Measurements from ENCODE around the gene YWHAG. TPM values are rescaled to one million over a fixed set of nuclear protein-coding genes. Genes with fewer than 3 reads are reported as not detected.
A peak's percentile ranks its signal among the peaks of the same experiment; 100 is the strongest.

The YWHAG gene
- total and polyA plus RNA-seq, 2 of the 13 experiments (the other 11 are each of a cell fraction or from before 2014, with no cell fraction given) = 36.9 to 67.5 TPM

DNA sequence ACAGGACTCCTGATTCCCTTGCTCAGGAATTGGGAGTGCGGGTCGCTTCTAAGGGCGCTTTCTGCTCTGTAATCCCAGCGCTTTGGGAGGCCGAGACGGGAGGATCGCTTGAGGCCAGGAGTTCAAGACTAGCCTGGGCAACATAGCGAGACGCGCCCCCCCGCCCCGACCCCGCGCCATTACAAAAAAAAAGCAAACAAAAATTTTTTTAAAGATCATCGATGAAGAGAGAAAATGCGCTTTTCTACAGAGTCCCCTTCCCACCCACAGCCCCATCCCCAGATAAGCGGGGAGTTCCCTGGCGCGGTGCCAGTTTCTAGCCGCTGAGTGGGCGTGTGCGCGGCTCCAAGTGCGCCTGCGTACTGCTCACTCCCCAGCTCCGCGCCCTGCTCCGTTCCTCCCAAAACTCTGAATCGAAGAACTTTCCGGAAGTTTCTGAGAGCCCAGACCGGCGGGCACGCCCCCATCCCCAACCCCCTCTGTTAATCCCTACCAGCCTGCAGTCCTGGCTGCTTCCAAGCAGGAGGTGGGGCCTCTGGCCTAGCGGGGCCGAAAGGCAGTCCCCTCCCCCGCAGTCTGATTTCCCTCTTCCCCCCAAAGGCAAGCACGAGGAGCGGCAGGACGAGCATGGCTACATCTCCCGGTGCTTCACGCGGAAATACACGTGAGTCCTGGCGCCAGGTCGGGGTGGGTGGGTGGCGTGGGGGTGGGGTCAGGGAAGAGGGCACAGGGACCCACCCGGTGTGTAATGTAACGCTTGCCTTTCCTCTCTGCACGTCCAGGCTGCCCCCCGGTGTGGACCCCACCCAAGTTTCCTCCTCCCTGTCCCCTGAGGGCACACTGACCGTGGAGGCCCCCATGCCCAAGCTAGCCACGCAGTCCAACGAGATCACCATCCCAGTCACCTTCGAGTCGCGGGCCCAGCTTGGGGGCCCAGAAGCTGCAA is 55.3 kb downstream of the YWHAG start (continued):
- TF ChIP-seq, protein P1, sequence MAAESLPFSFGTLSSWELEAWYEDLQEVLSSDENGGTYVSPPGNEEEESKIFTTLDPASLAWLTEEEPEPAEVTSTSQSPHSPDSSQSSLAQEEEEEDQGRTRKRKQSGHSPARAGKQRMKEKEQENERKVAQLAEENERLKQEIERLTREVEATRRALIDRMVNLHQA (CRISPR knock-in tag; IDR thresholded peaks at IDR 0.05) = no peak
- TF ChIP-seq YEATS2 (CRISPR knock-in tag; IDR thresholded peaks at IDR 0.05; ENCODE audit: borderline replicate concordance) (peak; percentile 53; the same call in 1 of the 2 replicates), PHF21A (CRISPR knock-in tag; IDR thresholded peaks at IDR 0.05) (0 out of 2 replicates have a peak, but pooled peaks have one; percentile 45), RFX3 (CRISPR knock-in tag; IDR thresholded peaks at IDR 0.05) (no peak), ISL2 (CRISPR knock-in tag; IDR thresholded peaks at IDR 0.05) (no peak), TBX2 (CRISPR knock-in tag; IDR thresholded peaks at IDR 0.05; ENCODE audit: borderline replicate concordance) (peak; percentile 54; the same call in 1 of the 2 replicates), MIER2 (CRISPR knock-in tag; IDR thresholded peaks at IDR 0.05) (no peak), MTF2 (CRISPR knock-in tag; IDR thresholded peaks at IDR 0.05; ENCODE audit: borderline replicate concordance) (no peak), ZNF790 (CRISPR knock-in tag; IDR thresholded peaks at IDR 0.05; ENCODE audit: borderline replicate concordance) (no peak), MED8 (CRISPR knock-in tag; IDR thresholded peaks at IDR 0.05; ENCODE audit: insufficient replicate concordance) (no peak), ZNF224 (CRISPR knock-in tag; IDR thresholded peaks at IDR 0.05) (no peak), ZNF557 (CRISPR knock-in tag; IDR thresholded peaks at IDR 0.05) (no peak), ZNF552 (CRISPR knock-in tag; IDR thresholded peaks at IDR 0.05; ENCODE audit: borderline replicate concordance) (no peak)
- TF ChIP-seq, protein P2, sequence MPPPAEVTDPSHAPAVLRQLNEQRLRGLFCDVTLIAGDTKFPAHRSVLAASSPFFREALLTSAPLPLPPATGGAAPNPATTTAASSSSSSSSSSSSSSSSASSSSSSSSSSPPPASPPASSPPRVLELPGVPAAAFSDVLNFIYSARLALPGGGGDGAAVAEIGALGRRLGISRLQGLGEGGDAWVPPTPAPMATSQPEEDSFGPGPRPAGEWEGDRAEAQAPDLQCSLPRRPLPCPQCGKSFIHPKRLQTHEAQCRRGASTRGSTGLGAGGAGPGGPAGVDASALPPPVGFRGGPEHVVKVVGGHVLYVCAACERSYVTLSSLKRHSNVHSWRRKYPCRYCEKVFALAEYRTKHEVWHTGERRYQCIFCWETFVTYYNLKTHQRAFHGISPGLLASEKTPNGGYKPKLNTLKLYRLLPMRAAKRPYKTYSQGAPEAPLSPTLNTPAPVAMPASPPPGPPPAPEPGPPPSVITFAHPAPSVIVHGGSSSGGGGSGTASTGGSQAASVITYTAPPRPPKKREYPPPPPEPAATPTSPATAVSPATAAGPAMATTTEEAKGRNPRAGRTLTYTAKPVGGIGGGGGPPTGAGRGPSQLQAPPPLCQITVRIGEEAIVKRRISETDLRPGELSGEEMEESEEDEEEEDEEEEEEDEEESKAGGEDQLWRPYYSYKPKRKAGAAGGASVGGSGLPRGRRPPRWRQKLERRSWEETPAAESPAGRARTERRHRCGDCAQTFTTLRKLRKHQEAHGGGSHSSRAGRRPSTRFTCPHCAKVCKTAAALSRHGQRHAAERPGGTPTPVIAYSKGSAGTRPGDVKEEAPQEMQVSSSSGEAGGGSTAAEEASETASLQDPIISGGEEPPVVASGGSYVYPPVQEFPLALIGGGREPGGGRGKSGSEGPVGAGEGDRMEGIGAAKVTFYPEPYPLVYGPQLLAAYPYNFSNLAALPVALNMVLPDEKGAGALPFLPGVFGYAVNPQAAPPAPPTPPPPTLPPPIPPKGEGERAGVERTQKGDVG (CRISPR knock-in tag; IDR thresholded peaks at IDR 0.05; ENCODE audit: borderline replicate concordance) = no peak
- TF ChIP-seq, protein P3, sequence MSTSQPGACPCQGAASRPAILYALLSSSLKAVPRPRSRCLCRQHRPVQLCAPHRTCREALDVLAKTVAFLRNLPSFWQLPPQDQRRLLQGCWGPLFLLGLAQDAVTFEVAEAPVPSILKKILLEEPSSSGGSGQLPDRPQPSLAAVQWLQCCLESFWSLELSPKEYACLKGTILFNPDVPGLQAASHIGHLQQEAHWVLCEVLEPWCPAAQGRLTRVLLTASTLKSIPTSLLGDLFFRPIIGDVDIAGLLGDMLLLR (CRISPR knock-in tag; IDR thresholded peaks at IDR 0.05) = no peak
- TF ChIP-seq, protein P4, sequence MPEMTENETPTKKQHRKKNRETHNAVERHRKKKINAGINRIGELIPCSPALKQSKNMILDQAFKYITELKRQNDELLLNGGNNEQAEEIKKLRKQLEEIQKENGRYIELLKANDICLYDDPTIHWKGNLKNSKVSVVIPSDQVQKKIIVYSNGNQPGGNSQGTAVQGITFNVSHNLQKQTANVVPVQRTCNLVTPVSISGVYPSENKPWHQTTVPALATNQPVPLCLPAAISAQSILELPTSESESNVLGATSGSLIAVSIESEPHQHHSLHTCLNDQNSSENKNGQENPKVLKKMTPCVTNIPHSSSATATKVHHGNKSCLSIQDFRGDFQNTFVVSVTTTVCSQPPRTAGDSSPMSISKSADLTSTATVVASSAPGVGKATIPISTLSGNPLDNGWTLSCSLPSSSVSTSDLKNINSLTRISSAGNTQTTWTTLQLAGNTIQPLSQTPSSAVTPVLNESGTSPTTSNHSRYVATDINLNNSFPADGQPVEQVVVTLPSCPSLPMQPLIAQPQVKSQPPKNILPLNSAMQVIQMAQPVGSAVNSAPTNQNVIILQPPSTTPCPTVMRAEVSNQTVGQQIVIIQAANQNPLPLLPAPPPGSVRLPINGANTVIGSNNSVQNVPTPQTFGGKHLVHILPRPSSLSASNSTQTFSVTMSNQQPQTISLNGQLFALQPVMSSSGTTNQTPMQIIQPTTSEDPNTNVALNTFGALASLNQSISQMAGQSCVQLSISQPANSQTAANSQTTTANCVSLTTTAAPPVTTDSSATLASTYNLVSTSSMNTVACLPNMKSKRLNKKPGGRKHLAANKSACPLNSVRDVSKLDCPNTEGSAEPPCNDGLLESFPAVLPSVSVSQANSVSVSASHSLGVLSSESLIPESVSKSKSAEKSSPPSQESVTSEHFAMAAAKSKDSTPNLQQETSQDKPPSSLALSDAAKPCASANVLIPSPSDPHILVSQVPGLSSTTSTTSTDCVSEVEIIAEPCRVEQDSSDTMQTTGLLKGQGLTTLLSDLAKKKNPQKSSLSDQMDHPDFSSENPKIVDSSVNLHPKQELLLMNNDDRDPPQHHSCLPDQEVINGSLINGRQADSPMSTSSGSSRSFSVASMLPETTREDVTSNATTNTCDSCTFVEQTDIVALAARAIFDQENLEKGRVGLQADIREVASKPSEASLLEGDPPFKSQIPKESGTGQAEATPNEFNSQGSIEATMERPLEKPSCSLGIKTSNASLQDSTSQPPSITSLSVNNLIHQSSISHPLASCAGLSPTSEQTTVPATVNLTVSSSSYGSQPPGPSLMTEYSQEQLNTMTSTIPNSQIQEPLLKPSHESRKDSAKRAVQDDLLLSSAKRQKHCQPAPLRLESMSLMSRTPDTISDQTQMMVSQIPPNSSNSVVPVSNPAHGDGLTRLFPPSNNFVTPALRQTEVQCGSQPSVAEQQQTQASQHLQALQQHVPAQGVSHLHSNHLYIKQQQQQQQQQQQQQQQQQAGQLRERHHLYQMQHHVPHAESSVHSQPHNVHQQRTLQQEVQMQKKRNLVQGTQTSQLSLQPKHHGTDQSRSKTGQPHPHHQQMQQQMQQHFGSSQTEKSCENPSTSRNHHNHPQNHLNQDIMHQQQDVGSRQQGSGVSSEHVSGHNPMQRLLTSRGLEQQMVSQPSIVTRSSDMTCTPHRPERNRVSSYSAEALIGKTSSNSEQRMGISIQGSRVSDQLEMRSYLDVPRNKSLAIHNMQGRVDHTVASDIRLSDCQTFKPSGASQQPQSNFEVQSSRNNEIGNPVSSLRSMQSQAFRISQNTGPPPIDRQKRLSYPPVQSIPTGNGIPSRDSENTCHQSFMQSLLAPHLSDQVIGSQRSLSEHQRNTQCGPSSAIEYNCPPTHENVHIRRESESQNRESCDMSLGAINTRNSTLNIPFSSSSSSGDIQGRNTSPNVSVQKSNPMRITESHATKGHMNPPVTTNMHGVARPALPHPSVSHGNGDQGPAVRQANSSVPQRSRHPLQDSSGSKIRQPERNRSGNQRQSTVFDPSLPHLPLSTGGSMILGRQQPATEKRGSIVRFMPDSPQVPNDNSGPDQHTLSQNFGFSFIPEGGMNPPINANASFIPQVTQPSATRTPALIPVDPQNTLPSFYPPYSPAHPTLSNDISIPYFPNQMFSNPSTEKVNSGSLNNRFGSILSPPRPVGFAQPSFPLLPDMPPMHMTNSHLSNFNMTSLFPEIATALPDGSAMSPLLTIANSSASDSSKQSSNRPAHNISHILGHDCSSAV (CRISPR knock-in tag; IDR thresholded peaks at IDR 0.05; ENCODE audit: borderline replicate concordance) = no peak
